ENCODE data around the gene RAPGEF3. TPM values are rescaled to one million over a fixed set of nuclear protein-coding genes. Genes with fewer than 3 reads are reported as not detected.

Gene RAPGEF3
- total RNA-seq, 4 donors from 2014 or later: 36.9 to 223 (median 48.5) TPM

DNA sequence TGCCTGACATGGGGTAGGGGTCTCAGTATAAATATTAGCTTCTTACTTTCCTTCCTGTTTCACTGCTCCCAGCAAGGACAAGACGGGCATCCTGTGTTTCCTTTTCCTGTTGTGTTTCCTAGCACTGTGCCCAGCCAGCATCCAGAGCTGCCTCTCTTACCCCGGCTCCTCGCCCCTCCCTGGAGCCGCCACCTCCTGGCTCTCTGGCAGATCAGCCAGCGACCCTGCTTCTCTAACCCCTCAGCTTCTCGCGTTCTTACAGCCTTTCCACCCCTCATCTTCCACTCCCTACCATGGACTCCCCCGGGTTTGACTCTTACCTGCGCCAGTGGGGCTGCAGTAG lies 43.2 kb upstream of the RAPGEF3 start:
- TF ChIP-seq, protein P1, sequence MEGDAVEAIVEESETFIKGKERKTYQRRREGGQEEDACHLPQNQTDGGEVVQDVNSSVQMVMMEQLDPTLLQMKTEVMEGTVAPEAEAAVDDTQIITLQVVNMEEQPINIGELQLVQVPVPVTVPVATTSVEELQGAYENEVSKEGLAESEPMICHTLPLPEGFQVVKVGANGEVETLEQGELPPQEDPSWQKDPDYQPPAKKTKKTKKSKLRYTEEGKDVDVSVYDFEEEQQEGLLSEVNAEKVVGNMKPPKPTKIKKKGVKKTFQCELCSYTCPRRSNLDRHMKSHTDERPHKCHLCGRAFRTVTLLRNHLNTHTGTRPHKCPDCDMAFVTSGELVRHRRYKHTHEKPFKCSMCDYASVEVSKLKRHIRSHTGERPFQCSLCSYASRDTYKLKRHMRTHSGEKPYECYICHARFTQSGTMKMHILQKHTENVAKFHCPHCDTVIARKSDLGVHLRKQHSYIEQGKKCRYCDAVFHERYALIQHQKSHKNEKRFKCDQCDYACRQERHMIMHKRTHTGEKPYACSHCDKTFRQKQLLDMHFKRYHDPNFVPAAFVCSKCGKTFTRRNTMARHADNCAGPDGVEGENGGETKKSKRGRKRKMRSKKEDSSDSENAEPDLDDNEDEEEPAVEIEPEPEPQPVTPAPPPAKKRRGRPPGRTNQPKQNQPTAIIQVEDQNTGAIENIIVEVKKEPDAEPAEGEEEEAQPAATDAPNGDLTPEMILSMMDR (IDR thresholded peaks at IDR 0.05; ENCODE audit: low read depth): no peak

- TF ChIP-seq, protein P1 (IDR thresholded peaks at IDR 0.05; ENCODE audit: low read depth): no peak
Measured at GRCh38 chr12:47801170-47801903, 42.7 kb upstream of the RAPGEF3 start.

- TF ChIP-seq, protein P1 (IDR thresholded peaks at IDR 0.05; ENCODE audit: low read depth): no peak
Measured at GRCh38 chr12:47800582-47800981, 41.9 kb upstream of the RAPGEF3 start.

DNA sequence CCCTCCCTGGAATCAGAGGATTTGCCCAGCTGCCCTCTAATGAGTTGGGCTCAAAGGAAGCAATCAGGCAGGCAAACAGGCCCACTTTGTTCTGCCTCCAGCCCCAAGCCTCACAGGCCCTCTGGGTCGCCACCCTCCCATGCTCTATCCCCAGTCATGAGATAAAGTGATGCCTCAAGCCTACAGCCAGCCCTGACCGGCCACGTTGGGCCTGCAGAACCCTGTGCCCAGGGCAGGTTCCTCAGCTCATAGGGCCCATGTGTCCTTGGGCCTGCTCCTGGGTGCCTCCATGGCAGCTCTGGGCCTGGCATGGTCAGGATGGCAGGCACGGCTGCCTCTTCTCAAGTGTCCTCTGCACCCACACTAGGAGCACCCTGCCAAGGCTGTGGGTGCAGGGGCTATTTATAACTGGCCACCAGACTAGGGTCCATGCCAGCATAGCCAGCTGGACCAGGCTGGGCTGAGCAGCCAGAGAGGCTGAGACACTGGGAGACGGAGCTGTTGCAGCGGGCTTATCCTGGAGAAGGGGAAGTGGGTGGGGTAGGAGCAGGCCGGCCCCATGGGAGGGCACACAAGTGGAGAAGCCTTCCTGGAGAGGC lies 40.8 kb upstream of the RAPGEF3 start:
- TF ChIP-seq, protein P1 (IDR thresholded peaks at IDR 0.05; ENCODE audit: low read depth): no peak

GRCh38 chr12:47798382-47798948 lies 39.8 kb upstream of the RAPGEF3 start:
- TF ChIP-seq, protein P1 (IDR thresholded peaks at IDR 0.05; ENCODE audit: low read depth): no peak

DNA sequence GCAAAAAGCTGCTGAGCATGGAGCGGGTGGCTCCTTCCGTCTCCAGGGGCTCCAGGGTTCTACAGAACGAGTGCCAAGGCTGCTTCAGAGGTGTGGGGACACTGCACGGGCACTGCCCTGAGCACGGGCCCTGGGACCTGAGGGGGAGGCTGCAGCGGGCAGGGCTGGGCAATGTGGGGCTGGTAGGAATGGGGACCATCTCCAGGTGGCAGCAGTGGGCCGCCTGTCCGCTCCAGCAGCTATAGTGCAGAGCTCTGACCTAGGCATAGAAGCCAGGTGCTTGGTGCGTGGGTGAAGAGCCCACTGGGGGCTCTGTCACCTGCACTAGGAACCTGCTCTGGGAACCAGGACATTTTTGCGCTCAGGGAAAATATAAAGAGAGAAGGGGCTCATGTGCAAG lies 38.8 kb upstream of the RAPGEF3 start:
- TF ChIP-seq, protein P1 (IDR thresholded peaks at IDR 0.05; ENCODE audit: low read depth): no peak

GRCh38 chr12:47795814-47796411 lies 37.2 kb upstream of the RAPGEF3 start:
- TF ChIP-seq, protein P1 (IDR thresholded peaks at IDR 0.05; ENCODE audit: low read depth): no peak

Data from subcutaneous adipose tissue (tissue), 4 donors.